ENCODE results near the gene SHISA9.

SHISA9 gene

GRCh38 chr16:13055480-13055879 lies 154.1 kb downstream of the SHISA9 start:
- Histone ChIP-seq H3K18ac (ENCODE audit: low read length) (no peak overlapping the region), H3K14ac (ENCODE audit: low read length) (no peak overlapping the region), H3K36me3 (ENCODE audit: control insufficient read depth in 1 of 2, insufficient read depth in 2 of 2, low read length in 2 of 2) (no peaks in the 10 kb centered on the region), H4K12ac (ENCODE audit: low read depth, low read length) (no peak overlapping the region), H3K9ac (ENCODE audit: low read length) (no peak overlapping the region), H4K91ac (ENCODE audit: low read depth, low read length) (no peak overlapping the region), H2AFZ (ENCODE audit: insufficient read depth, low read length, poor library complexity) (no peak overlapping the region), H3K4me3 (ENCODE audit: low read depth, low read length) (no peak overlapping the region), H3K4me2 (ENCODE audit: low read length) (no peak overlapping the region), H2BK120ac (ENCODE audit: insufficient read depth, low read length, poor library complexity) (no peak overlapping the region), H2BK5ac (ENCODE audit: low read depth, low read length, poor library complexity) (no peak overlapping the region), H2AK5ac (ENCODE audit: low read length) (no peak overlapping the region), H3K23ac (ENCODE audit: low read length) (no peak overlapping the region), H2BK12ac (ENCODE audit: low read length) (no peak overlapping the region), H3K4me1 (ENCODE audit: control insufficient read depth in 1 of 2, insufficient read depth in 2 of 2, low read length in 2 of 2) (no peaks in the 10 kb centered on the region), H3K27ac (ENCODE audit: low read depth, low read length) (no peak overlapping the region), H4K8ac (ENCODE audit: low read depth, low read length) (no peak overlapping the region), H3K79me2 (ENCODE audit: control insufficient read depth, insufficient read depth, low read length, poor library complexity) (no peaks in the 10 kb centered on the region), H3K9me3 (ENCODE audit: insufficient read depth, low read depth, low read length) (no peaks in the 10 kb centered on the region), H3K27me3 (ENCODE audit: insufficient read depth, low read length) (no peaks in the 10 kb centered on the region), H3K79me1 (ENCODE audit: low read length) (no peaks in the 10 kb centered on the region), H3K4ac (ENCODE audit: low read depth, low read length) (no peak overlapping the region)
- DNase-seq: no peak
- WGBS (ENCODE audit: extremely low coverage, insufficient coverage, insufficient read length): no CpG with 5 or more reads among the region's 3 CpGs

GRCh38 chr16:13056607-13057006 lies 155.2 kb downstream of the SHISA9 start:
- Histone ChIP-seq H3K79me2 (ENCODE audit: control insufficient read depth, insufficient read depth, low read length, poor library complexity) (no peaks in the 10 kb centered on the region), H2BK120ac (ENCODE audit: insufficient read depth, low read length, poor library complexity) (no peak overlapping the region), H4K8ac (ENCODE audit: low read depth, low read length) (no peak overlapping the region), H3K4me2 (ENCODE audit: low read length) (no peak overlapping the region), H3K14ac (ENCODE audit: low read length) (no peak overlapping the region), H3K23ac (ENCODE audit: low read length) (no peak overlapping the region), H3K27me3 (ENCODE audit: insufficient read depth, low read length) (no peaks in the 10 kb centered on the region), H2BK5ac (ENCODE audit: low read depth, low read length, poor library complexity) (no peak overlapping the region), H3K4me1 (ENCODE audit: control insufficient read depth in 1 of 2, insufficient read depth in 2 of 2, low read length in 2 of 2) (no peaks in the 10 kb centered on the region), H3K9me3 (ENCODE audit: insufficient read depth, low read depth, low read length) (no peaks in the 10 kb centered on the region), H2AFZ (ENCODE audit: insufficient read depth, low read length, poor library complexity) (no peak overlapping the region), H3K9ac (ENCODE audit: low read length) (no peak overlapping the region), H4K91ac (ENCODE audit: low read depth, low read length) (no peak overlapping the region), H3K79me1 (ENCODE audit: low read length) (no peaks in the 10 kb centered on the region), H3K36me3 (ENCODE audit: control insufficient read depth in 1 of 2, insufficient read depth in 2 of 2, low read length in 2 of 2) (no peaks in the 10 kb centered on the region), H2AK5ac (ENCODE audit: low read length) (no peak overlapping the region), H3K18ac (ENCODE audit: low read length) (no peak overlapping the region), H4K12ac (ENCODE audit: low read depth, low read length) (no peak overlapping the region), H2BK12ac (ENCODE audit: low read length) (no peak overlapping the region), H3K4ac (ENCODE audit: low read depth, low read length) (no peak overlapping the region), H3K27ac (ENCODE audit: low read depth, low read length) (no peak overlapping the region), H3K4me3 (ENCODE audit: low read depth, low read length) (no peak overlapping the region)
- no CpG with 5 or more reads among the region's 5 CpGs for WGBS (ENCODE audit: extremely low coverage, insufficient coverage, insufficient read length)
- DNase-seq: no peak

GRCh38 chr16:13060932-13061331 lies 159.5 kb downstream of the SHISA9 start:
- H3K9ac ChIP-seq (ENCODE audit: low read length): no peak overlapping the region
- no peaks in the 10 kb centered on the region for H3K27me3 ChIP-seq (ENCODE audit: insufficient read depth, low read length)
- no peaks in the 10 kb centered on the region for H3K4me1 ChIP-seq (ENCODE audit: control insufficient read depth in 1 of 2, insufficient read depth in 2 of 2, low read length in 2 of 2)
- no peak overlapping the region for H2BK120ac ChIP-seq (ENCODE audit: insufficient read depth, low read length, poor library complexity)
- H2AK5ac ChIP-seq (ENCODE audit: low read length): no peak overlapping the region
- H4K8ac ChIP-seq (ENCODE audit: low read depth, low read length): no peak overlapping the region
- no peak overlapping the region for H3K4me3 ChIP-seq (ENCODE audit: low read depth, low read length)
- H3K23ac ChIP-seq (ENCODE audit: low read length): no peak overlapping the region
- H3K14ac ChIP-seq (ENCODE audit: low read length): no peak overlapping the region
- no peak overlapping the region for H3K4ac ChIP-seq (ENCODE audit: low read depth, low read length)
- WGBS (ENCODE audit: extremely low coverage, insufficient coverage, insufficient read length): no CpG with 5 or more reads among the region's 13 CpGs
- no peak overlapping the region for H2AFZ ChIP-seq (ENCODE audit: insufficient read depth, low read length, poor library complexity)
- DNase-seq: no peak
- no peak overlapping the region for H2BK12ac ChIP-seq (ENCODE audit: low read length)
- no peaks in the 10 kb centered on the region for H3K79me2 ChIP-seq (ENCODE audit: control insufficient read depth, insufficient read depth, low read length, poor library complexity)
- H4K12ac ChIP-seq (ENCODE audit: low read depth, low read length): no peak overlapping the region
- no peaks in the 10 kb centered on the region for H3K79me1 ChIP-seq (ENCODE audit: low read length)
- no peaks in the 10 kb centered on the region for H3K36me3 ChIP-seq (ENCODE audit: control insufficient read depth in 1 of 2, insufficient read depth in 2 of 2, low read length in 2 of 2)
- no peak overlapping the region for H3K18ac ChIP-seq (ENCODE audit: low read length)
- no peak overlapping the region for H3K27ac ChIP-seq (ENCODE audit: low read depth, low read length)
- no peak overlapping the region for H4K91ac ChIP-seq (ENCODE audit: low read depth, low read length)
- no peak overlapping the region for H2BK5ac ChIP-seq (ENCODE audit: low read depth, low read length, poor library complexity)
- H3K4me2 ChIP-seq (ENCODE audit: low read length): no peak overlapping the region
- H3K9me3 ChIP-seq (ENCODE audit: insufficient read depth, low read depth, low read length): no peaks in the 10 kb centered on the region

GRCh38 chr16:13061691-13062090 lies 160.3 kb downstream of the SHISA9 start:
- H3K36me3 ChIP-seq (ENCODE audit: control insufficient read depth in 1 of 2, insufficient read depth in 2 of 2, low read length in 2 of 2): no peaks in the 10 kb centered on the region
- no peak overlapping the region for H2AFZ ChIP-seq (ENCODE audit: insufficient read depth, low read length, poor library complexity)
- H3K14ac ChIP-seq (ENCODE audit: low read length): no peak overlapping the region
- H3K27me3 ChIP-seq (ENCODE audit: insufficient read depth, low read length): no peaks in the 10 kb centered on the region
- no CpG with 5 or more reads among the region's 9 CpGs for whole genome bisulfite sequencing (ENCODE audit: extremely low coverage, insufficient coverage, insufficient read length)
- H3K4me1 ChIP-seq (ENCODE audit: control insufficient read depth in 1 of 2, insufficient read depth in 2 of 2, low read length in 2 of 2): no peaks in the 10 kb centered on the region
- no peak overlapping the region for H3K4ac ChIP-seq (ENCODE audit: low read depth, low read length)
- DNase-seq: no peak
- no peak overlapping the region for H3K9ac ChIP-seq (ENCODE audit: low read length)
- H3K23ac ChIP-seq (ENCODE audit: low read length): no peak overlapping the region
- no peak overlapping the region for H2BK5ac ChIP-seq (ENCODE audit: low read depth, low read length, poor library complexity)
- no peaks in the 10 kb centered on the region for H3K9me3 ChIP-seq (ENCODE audit: insufficient read depth, low read depth, low read length)
- H3K27ac ChIP-seq (ENCODE audit: low read depth, low read length): no peak overlapping the region
- H3K18ac ChIP-seq (ENCODE audit: low read length): no peak overlapping the region
- no peak overlapping the region for H2AK5ac ChIP-seq (ENCODE audit: low read length)
- H3K79me2 ChIP-seq (ENCODE audit: control insufficient read depth, insufficient read depth, low read length, poor library complexity): no peaks in the 10 kb centered on the region
- H3K4me2 ChIP-seq (ENCODE audit: low read length): no peak overlapping the region
- H3K79me1 ChIP-seq (ENCODE audit: low read length): no peaks in the 10 kb centered on the region
- no peak overlapping the region for H4K91ac ChIP-seq (ENCODE audit: low read depth, low read length)
- H3K4me3 ChIP-seq (ENCODE audit: low read depth, low read length): no peak overlapping the region
- no peak overlapping the region for H2BK120ac ChIP-seq (ENCODE audit: insufficient read depth, low read length, poor library complexity)
- H2BK12ac ChIP-seq (ENCODE audit: low read length): no peak overlapping the region
- H4K8ac ChIP-seq (ENCODE audit: low read depth, low read length): no peak overlapping the region
- no peak overlapping the region for H4K12ac ChIP-seq (ENCODE audit: low read depth, low read length)

Measured in trophoblast cell (in vitro differentiated cells and primary cell).